HG03280 (cell line): ENCODE data around the gene DIP2B.

ENCODE experiments used
- ATAC-seq: cut with Tn5 transposase; IDR thresholded peaks from one replicate; pipeline ENCODE4 v1.9.1; 2021; ENCODE audit warnings: mild to moderate bottlenecking, moderate library complexity; ENCODE audit not compliant: unreplicated experiment

DIP2B gene

DNA sequence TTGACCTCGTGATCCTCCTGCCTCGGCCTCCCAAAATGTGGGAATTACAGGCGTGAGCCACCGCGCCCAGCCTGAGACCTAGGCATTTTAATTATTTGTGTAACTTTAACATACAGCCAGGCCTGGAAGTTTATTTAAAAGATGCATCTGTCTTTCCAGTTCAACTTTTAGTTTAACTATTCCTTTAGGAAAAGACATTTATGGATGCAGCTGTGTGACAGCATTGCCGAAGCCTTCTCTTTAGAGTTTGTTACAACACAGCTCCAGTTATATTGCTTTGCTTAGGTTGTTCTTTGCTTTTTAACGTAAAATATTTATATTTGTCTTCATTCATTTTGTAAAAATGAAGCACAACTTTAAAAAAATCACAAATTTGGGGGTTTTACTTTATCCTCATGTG lies 67.0 kb downstream of the DIP2B start:
- no peak for ATAC-seq

DNA sequence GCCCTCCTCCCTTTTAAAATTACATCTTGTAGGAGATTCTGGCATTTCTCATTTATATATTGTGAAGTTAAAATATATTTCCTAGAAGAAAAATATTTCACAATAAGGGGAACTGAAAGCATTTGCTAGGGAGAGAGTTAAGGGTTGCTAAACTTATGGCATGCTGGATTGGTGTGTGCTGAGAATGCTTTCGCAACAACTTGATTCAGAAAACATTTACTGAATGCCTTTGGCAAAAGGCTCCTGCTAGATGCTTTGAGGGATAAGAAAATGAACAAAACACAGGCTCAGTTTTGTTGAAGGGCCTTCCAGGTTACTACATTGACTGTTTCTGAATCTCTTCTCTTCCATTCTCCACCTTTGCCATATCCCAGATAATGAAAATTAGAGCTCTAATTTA lies 67.5 kb downstream of the DIP2B start:
- no peak for ATAC-seq

DNA sequence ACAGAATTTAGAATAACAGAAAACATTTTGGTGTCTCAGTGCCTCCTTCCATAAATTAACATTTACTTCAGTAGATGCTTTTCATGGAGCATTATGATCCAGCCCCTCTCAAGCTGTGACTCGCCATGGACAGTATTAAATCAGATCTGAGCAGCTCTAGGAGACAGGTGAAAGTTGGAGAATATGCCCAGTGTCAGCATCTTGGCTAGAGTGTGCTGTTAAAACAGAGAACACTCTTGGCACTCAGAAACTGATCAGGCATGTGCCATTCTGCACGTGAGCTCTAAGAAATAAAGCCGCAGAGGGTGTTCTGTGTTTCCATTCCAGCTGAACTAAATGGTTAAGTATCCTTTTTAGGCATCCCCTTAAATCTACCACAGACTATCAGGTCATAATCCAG lies 68.0 kb downstream of the DIP2B start:
- no peak for ATAC-seq

DNA sequence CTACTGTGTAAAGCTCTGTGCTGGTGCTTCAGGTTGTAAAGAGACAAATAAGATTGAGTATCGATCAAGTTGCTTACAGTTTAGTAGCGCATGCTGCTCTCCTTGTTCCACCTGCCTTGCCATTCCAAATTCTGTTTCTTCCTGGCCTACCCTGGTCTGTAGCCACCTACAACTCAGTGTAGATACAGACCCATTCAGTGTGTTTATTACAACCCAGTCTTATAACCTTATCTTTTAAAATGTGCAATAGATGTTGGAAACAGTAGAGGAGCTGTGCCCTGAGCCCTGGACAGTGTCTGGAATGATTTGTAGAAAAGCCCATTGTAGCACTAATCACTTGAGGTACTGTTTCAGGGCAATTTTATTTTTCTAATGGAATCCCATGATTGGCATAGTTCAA lies 68.5 kb downstream of the DIP2B start:
- ATAC-seq: no peak

- ATAC-seq: no peak
Observed at GRCh38 chr12:50574601-50575348, 70.0 kb downstream of the DIP2B start.

DNA sequence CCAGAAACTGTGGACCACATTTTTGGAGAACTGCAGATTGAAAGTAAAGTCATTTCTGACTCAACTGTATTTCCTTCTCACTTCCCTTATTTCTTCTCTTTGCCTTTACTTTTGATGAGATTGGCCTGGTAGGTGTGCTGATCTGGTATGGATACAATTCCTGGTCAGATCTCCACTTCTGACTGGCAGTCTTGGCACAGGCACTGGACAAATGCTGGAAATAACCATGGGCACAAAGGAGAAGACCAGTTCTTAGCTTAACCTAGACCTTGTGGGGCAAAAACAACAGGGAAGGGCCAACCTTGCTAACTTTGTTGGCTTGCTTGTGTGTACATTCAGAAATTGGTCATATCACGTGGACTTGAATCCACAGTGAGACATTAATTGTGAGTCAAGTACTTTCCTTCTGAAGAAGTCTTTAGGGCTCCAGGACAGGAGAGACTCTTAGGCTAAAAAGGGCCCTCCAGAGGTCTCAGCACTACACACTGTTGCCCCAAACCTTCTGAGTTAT lies 75.0 kb downstream of the DIP2B start:
- no peak for ATAC-seq

- no peak for ATAC-seq
Observed at GRCh38 chr12:50580436-50580835, 75.7 kb downstream of the DIP2B start.

DNA sequence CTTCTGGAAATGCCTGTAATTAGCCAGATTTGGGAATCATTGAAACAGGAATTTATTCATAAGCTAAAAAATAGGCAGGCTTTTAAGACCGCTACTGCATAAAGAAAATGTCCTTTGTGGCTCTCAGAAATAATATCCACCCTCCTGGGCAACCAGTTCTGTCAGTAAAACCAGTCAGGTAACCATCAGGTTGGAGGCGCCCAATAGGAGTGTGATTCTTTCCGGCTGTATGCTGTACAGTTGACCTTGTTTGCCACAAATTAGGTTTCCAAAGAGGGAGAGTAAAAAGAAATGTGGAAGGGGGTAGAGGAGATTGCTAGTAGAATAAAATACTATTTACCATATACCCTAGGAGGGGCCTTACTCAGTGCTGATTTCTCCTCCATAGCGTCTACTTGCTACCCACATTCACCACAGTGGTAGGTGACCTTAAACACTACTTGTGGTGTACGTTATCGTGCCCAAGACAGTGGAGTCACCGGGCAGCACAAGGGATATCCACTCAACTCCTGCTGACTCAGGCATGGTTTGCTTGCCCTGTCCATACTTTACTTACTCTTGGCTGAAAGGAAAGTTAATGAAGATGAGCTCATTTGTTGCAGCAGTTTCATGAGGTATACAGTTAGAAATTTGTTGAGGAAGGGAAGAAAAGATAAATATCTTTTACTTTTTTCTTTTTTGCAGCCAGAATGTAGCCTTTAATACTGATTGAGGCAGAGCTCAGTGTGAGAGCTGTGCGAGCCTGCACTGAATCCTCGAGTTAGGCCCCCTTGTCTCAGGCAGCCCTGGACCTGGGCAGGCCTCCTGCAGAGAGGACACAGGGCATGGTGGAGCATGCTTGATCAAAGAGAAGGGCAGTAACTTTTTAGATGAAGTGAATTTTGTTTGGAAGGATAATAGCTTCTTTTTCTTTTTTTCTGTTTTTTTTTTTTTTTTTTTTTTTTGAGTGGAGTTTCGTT lies 76.7 kb downstream of the DIP2B start:
- no peak for ATAC-seq

- no peak for ATAC-seq
Observed at GRCh38 chr12:50584135-50584534, 79.3 kb downstream of the DIP2B start.

- no peak for ATAC-seq
Observed at GRCh38 chr12:50589650-50590435, 85.1 kb downstream of the DIP2B start.

GRCh38 chr12:50590869-50591268 lies 86.1 kb downstream of the DIP2B start:
- ATAC-seq: no peak

DNA sequence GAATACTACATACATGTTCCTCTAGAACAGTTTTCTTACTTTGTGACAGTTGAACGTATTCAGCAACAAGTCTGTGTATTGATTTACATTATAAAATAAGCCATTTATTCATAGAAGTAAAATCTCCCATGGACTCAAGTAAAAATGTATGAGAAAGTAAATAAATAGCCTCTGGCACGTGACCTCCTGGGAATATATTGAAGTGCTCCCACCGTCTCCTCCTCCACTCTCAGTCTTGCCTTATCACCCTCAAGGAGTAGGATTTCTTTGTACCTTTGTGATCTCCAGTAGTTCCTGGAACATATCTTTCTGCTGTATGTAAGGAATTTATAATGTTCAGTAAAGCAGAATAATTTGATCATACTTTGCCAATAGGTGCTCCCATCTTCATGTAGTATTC lies 90.9 kb downstream of the DIP2B start:
- no peak for ATAC-seq

GRCh38 chr12:50597200-50598195 lies 92.7 kb downstream of the DIP2B start:
- peak; percentile 80 for ATAC-seq

GRCh38 chr12:50598321-50598862 lies 93.6 kb downstream of the DIP2B start:
- ATAC-seq: no peak

DNA sequence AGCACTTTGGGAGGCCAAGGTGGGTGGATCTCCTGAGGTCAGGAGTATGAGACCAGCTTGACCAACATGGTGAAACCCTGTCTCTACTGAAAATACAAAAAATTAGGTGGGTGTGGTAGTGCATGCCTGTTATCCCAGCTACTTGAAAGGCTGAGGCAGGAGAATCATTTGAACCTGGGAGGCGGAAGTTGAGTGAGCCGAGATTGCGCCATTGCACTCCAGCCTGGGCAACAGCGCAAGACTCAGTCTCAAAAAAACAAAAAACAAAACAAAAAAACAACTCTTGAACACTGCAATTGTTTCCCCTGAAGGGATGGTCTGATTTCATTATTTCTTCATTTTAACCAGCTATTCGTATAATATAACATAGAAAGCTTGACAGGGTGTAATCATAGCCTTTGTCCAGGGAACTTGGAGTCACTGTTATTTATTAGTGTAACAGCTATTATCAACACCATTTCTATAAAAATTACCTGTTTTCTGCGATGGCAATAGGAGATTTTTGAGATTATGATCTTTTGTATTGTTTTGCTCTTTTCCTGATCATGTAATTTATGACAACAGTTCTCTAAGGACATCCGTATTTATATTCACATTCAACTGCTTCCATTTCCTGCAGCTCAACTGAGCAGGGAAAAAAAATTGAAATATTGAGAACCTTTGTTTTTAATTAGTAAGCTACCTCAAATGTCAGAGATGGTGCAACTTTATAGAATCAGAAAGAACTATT lies 94.7 kb downstream of the DIP2B start:
- ATAC-seq: no peak

DNA sequence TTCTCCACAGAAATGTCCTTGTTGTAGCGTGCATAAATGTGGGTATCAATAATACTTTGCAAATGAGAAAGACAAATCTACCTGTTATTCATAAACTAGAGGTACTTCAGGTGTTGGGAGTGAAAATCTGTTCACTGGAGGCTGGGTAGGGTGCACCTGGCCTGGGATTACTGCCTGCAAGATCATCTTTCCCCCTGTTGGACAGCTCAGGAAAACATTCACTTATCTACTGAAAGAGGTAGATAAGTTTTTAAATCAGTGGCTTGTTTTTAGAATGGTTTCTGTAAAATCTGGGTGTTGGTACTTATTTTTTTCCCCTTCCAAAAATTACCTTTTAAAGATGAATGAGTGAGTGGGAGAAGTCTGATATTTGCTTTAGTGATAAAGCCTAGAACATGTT lies 95.6 kb downstream of the DIP2B start:
- no peak for ATAC-seq

DNA sequence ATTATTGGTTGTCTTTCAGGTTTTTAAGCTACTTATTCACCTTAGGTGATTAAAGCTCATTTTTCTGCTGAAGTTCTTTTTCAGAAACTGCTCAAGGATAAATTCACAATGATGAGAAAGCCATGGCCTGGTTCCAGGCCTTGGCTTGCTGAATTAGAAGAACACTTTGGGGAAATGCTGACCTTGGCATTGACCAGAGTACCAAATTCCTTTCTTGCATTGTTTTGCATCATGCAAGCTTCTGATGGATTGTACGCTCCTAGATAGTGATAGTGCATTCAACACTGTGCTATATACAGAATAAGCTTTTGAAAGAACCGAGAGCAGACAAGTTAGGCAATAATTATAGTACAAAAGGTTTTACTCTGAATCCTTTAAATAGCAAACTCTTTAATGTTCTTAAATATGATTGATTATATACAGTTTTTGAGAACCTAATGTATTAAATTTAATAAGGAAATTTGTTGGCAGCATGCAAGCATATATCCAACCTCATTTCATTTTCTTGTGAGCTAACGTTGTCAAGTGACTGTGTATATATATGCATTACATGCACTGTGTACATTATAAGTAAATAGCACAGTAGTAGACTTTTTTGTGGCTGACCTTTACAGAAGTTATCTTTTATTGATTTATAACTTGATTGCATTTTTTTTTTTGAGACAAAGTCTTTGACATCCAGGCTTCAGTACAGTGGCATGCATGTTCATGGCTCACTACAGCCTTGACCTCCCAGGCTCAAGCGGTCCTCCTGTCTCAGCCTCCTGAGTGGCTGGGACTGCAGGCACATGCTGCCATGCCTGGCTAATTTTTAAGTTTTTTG lies 99.2 kb downstream of the DIP2B start:
- ATAC-seq: no peak

DNA sequence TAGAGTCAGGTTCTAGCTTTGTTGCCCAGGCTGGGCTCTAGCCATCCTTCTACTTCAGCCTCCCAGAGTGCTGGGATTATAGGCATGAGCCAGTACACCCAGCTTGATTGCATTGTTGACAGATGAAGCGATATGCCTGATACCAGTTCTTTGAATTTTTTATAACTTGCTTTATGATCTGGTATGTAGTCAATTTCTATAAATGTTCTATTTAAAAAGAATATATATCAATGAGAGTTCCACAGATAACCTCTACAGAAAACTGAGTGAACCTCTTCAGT lies 99.8 kb downstream of the DIP2B start:
- no peak for ATAC-seq
